Skin epidermis (tissue), 12 donors: ENCODE results near the gene MERTK.
"Not testable (repeated sequence)": the region's sequence is repeated elsewhere in the genome, so short reads cannot be mapped to it uniquely, and the experiment has no call there.

ENCODE experiments used
- H3K27ac ChIP-seq, 21 experiments: fragments of 200-600 bp; sonication (generic) in 11 of 21; one replicate each; pipeline ENCODE4 v1.5.0; 2020; ENCODE audit warnings: mild to moderate bottlenecking in 3 of 21, inconsistent platforms in 2 of 21, moderate library complexity in 2 of 21
- H3K4me3 ChIP-seq, 7 experiments: fragments of 200-600 bp; sonication (generic) in 2 of 7; one replicate each; pipeline ENCODE4 v1.5.0; 2020; ENCODE audit warnings: inconsistent platforms in 2 of 7, mild to moderate bottlenecking in 2 of 7, moderate library complexity in 1 of 7

MERTK gene

GRCh38 chr2:112027767-112028166 lies 129.4 kb downstream of the MERTK start:
- no peak overlapping the region for H3K4me3 ChIP-seq
- H3K27ac ChIP-seq: no peak overlapping the region

GRCh38 chr2:112029164-112029563 lies 130.8 kb downstream of the MERTK start:
- no peak overlapping the region for H3K27ac ChIP-seq
- H3K4me3 ChIP-seq: no peak overlapping the region

- no peak overlapping the region for H3K4me3 ChIP-seq
- H3K27ac ChIP-seq: peak overlapping the region in 16 of 21 experiments; percentile 9 to 65 (median 44)
Observed at GRCh38 chr2:112031473-112032223, 133.2 kb downstream of the MERTK start.

GRCh38 chr2:112032224-112032586 lies 133.8 kb downstream of the MERTK start:
- peak overlapping the region in 15 of 21 experiments; percentile 9 to 64 (median 44) for H3K27ac ChIP-seq
- H3K4me3 ChIP-seq: no peak overlapping the region

GRCh38 chr2:112032689-112033465 lies 134.5 kb downstream of the MERTK start:
- peak overlapping the region in 12 of 21 experiments; percentile 14 to 64 (median 48) for H3K27ac ChIP-seq
- no peak overlapping the region for H3K4me3 ChIP-seq

GRCh38 chr2:112033600-112033999 lies 135.2 kb downstream of the MERTK start:
- peak overlapping the region in 6 of 21 experiments; percentile 3 to 63 (median 50) for H3K27ac ChIP-seq
- no peak overlapping the region for H3K4me3 ChIP-seq

- Histone ChIP-seq H3K27ac (no peak overlapping the region), H3K4me3 (no peak overlapping the region)
Observed at GRCh38 chr2:112034924-112035323, 136.5 kb downstream of the MERTK start.

- Histone ChIP-seq H3K4me3 (no peak overlapping the region), H3K27ac (no peak overlapping the region)
Observed at GRCh38 chr2:112035786-112036185, 137.4 kb downstream of the MERTK start.

- H3K4me3 ChIP-seq, H3K27ac ChIP-seq: not testable (repeated sequence)
Observed at GRCh38 chr2:112039556-112039955, 141.1 kb downstream of the MERTK start.

GRCh38 chr2:112040066-112040465 lies 141.7 kb downstream of the MERTK start:
- H3K4me3 ChIP-seq, H3K27ac ChIP-seq: not testable (repeated sequence)

- not testable (repeated sequence) for H3K27ac ChIP-seq, H3K4me3 ChIP-seq
Observed at GRCh38 chr2:112041460-112041859, 143.1 kb downstream of the MERTK start.

- no peak overlapping the region for H3K27ac ChIP-seq
- no peak overlapping the region for H3K4me3 ChIP-seq
Observed at GRCh38 chr2:112045446-112046014, 147.1 kb downstream of the MERTK start.

- H3K27ac ChIP-seq: no peak overlapping the region
- no peak overlapping the region for H3K4me3 ChIP-seq
Observed at GRCh38 chr2:112046231-112046630, 147.8 kb downstream of the MERTK start.

- Histone ChIP-seq H3K4me3 (no peak overlapping the region), H3K27ac (no peak overlapping the region)
Observed at GRCh38 chr2:112047537-112048235, 149.3 kb downstream of the MERTK start.

GRCh38 chr2:112048236-112048592 lies 149.8 kb downstream of the MERTK start:
- H3K4me3 ChIP-seq: no peak overlapping the region
- no peak overlapping the region for H3K27ac ChIP-seq

- Histone ChIP-seq H3K27ac (no peak overlapping the region), H3K4me3 (no peak overlapping the region)
Observed at GRCh38 chr2:112048887-112049286, 150.5 kb downstream of the MERTK start.

GRCh38 chr2:112050316-112050715 lies 151.9 kb downstream of the MERTK start:
- no peak overlapping the region for H3K27ac ChIP-seq
- H3K4me3 ChIP-seq: no peak overlapping the region

GRCh38 chr2:112053917-112054846 lies 155.8 kb downstream of the MERTK start:
- H3K27ac ChIP-seq: peak overlapping the region in 20 of 21 experiments; percentile 23 to 90 (median 76)

More at GRCh38 chr2:112053917-112054846, 155.8 kb downstream of the MERTK start:
- H3K4me3 ChIP-seq: peak overlapping the region; percentile 32 to 93 (median 45)
